ENCODE measurements around the gene GRHL1. TPM values are rescaled to one million over a fixed set of nuclear protein-coding genes. Genes with fewer than 3 reads are reported as not detected.

The GRHL1 gene
- polyA plus RNA-seq, 3 donors = 5.1 to 6.8 (median 6.0) TPM

- DNase-seq = no peak
These were observed 42.1 kb downstream of the GRHL1 start for GRCh38 chr2:9993488-9994165.

DNA sequence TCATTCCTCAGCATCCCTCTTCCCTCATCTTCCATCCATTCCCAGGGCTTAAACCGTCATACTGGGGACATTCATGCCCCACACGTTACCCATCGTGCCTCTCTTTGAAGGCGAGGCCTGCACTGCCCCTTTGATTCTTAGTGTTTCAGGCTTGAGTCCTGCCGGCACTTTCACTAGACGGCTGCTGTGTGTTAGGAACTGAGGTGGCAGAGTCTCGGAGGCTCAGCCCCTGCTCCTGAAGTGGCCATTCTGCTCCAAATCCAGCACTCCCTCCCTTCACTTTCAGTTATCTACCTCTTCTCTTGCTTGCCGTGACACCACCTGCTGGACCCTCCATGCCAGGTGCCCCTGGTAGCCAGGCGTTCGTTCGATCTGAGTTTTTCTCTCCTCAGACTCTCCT is 43.0 kb downstream of the GRHL1 start:
- no peak for DNase-seq

DNA sequence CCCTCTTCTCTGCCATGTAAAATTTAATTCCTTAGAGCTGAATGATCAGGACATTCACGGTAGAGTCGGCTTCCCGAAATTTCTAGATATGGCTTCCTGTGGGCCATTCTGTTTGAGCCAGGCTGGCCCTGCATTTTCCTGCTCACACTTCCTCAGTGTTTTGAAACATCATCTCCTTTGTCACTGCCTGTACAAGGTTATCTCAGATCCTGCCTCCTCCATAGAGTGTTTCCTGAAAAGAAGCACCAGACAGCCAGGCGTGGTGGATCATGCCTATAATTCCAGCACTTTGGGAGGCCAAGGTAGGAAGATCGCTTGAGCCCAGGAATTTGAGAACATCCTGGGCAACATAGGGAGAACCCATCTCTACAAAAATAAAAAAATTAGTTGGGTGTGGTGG is 43.6 kb downstream of the GRHL1 start:
- no peak for DNase-seq

DNA sequence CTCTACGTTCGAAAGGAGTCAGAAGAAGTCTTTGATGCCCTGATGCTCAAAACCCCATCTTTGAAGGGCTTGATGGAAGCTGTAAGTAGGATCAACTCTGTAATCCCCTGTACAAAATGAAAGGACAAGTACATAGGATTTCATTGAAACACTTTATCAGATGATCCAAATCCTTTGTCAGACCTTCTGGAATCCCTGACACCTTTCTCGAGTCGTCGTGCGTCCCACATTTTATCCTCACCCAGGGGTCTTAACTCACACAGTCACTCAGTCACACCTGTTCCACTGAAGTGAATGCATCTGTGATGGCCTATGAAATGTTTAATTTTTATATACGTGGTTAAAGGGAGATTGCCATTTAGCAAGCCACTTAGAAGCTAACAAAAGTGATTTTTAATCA is 44.8 kb downstream of the GRHL1 start:
- DNase-seq = no peak

DNA sequence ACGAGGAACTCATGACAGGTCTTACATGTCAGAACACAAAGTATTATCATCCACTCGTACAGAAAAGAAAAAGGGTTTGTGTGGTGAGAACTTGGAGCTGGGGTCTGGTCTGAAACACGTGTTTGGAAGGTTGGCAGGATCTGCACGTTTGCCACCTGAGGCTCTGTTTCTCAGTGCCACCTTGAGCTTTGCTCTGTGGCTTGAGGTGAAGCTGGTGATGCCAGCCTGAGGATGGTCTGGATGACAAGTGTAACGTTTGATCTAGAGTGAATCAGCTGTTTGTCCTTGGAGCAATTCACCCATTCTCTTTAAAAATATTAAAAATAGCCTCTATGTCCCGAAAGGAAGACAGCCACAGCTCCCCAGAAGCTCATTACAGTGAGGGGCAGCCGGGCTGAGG is 46.4 kb downstream of the GRHL1 start:
- DNase-seq = no peak

- no peak for DNase-seq
These were observed 47.6 kb downstream of the GRHL1 start for GRCh38 chr2:9998916-9999654.

- DNase-seq = no peak
These were observed 48.2 kb downstream of the GRHL1 start for GRCh38 chr2:9999693-10000092.

DNA sequence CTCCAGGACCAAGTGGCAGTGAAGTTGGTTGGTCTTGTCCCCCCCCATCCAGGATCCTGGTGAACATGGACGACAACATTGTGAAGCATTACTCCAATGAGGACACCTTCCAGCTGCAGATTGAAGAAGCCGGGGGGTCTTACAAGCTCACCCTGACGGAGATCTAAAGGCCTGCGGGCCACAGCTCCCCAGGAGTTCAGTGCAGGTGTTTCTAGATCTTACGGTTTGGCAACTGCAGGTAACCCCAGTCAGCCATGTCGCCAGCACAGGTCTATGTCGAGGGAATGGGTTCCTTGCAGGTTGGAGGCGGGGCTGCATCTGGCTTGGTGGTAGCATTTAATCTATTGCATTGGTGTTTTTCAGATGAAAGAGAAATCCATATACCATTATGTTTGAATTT is 49.0 kb downstream of the GRHL1 start:
- no peak for DNase-seq

DNA sequence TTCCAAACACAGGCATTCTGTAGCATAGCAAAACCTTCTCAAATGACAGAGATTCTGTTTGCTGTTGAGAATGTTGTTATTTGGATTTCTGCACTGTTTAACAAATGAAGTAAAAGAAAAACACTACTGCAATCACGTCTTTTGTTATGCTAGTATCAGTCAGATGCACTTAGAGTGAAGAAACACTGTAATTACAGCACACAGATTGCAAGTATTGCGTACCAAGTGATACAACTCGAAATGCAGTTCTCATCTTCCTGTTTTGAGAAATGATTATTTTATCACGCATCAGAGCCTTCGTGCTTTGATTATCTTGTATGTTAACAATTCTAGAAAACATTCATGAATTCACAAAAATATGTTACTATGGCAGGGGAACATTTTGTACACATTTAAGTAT is 50.1 kb downstream of the GRHL1 start:
- DNase-seq = no peak

GRCh38 chr2:10002109-10002508 is 50.6 kb downstream of the GRHL1 start:
- DNase-seq = no peak

GRCh38 chr2:10002681-10003080 is 51.2 kb downstream of the GRHL1 start:
- DNase-seq = no peak

DNA sequence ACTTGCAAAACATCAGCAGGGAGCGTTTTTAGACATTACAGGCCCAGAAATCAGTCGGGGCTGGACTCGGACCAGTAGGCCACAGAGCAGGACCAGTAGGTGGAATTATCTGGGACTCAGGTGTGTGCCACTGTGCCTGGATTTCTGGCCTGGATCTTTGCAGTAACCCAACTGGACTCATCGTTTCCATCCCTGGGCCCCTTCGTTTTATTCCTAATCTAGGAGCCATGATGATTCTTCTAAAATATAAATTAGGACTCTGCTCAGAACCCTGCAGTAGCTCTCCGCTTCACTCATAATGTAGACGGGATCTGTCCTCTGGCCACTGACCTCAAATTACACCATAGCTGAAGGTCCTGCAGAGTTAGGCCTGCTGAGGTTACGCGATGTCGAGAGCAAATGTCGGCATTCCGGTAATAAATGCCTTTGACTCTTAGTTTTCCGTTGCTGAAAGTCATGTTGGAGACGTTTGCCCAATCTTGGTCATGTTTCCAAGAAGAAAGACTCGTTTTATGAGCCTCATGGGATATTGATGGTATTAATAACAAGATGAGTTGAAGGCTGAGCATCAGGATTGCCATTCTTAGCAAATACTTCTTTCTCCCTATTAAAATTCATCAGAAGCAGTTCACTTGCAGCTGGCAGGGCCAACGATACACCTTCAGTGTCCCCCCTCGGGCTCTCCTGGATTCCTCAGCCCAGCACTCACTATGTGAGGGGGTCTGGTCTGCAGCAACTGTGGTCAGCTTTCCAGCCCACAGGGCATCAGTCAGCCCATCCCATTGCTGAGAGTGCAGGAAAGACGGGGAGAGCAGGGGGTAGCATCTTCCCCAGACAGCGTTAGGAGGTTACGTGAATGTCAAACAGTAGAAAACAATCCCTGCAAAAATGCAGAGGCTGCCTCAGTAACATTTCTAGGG is 52.0 kb downstream of the GRHL1 start:
- DNase-seq = no peak

GRCh38 chr2:10004401-10004800 is 52.9 kb downstream of the GRHL1 start:
- DNase-seq = no peak

DNA sequence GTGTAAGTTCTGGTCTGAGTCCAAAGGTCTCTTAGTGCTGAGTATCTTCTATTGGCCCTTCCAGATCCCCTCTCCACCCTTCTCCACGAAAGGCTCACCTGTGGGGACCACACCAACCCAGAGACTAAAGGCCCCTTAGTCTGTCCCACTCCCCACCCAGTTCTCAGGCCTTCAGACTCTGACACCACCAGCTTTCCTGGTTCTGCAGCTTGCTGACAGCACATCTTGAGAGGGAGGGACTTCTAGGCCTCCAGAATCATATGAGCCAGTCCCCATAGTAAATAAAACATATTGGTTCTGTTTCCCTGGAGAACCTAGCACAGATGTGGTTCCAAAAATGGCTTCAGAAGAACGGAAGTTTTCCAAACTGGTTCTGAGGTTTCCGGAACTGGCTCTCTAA is 53.3 kb downstream of the GRHL1 start:
- no peak for DNase-seq

DNA sequence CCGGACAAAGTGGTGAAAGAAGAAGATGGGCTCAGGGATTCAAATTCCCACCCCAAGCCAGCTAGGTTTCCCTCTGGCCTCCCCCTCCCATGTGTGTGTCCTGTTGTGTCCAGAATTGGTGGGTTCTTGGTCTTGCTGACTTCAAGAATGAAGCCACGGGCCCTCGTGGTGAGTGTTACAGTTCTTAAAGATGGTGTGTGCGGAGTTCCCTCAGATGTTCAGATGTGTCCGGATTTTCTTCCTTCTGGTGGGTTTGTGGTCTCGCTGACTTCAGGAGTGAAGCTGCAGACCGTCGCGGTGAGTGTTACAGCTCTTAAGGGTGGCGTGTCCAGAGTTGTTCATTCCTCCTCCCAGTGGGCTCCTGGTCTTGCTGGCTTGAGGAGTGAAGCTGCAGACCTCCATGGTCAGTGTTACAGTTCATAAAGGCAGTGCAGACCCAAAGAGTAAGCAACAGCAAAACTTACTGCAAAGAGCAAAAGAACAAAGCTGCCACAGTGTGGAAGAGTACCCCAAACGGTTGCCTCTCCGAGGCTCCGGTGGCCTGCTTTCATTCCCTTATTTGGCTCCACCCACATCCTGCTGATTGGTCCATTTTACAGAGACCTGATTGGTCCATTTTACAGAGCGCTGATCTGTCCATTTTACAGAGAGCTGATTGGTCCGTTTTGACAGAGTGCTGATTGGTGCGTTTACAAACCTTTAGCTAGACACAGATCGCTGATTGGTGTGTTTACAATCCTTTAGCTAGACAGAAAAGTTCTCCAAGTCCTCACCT is 54.2 kb downstream of the GRHL1 start:
- DNase-seq = no peak

DNA sequence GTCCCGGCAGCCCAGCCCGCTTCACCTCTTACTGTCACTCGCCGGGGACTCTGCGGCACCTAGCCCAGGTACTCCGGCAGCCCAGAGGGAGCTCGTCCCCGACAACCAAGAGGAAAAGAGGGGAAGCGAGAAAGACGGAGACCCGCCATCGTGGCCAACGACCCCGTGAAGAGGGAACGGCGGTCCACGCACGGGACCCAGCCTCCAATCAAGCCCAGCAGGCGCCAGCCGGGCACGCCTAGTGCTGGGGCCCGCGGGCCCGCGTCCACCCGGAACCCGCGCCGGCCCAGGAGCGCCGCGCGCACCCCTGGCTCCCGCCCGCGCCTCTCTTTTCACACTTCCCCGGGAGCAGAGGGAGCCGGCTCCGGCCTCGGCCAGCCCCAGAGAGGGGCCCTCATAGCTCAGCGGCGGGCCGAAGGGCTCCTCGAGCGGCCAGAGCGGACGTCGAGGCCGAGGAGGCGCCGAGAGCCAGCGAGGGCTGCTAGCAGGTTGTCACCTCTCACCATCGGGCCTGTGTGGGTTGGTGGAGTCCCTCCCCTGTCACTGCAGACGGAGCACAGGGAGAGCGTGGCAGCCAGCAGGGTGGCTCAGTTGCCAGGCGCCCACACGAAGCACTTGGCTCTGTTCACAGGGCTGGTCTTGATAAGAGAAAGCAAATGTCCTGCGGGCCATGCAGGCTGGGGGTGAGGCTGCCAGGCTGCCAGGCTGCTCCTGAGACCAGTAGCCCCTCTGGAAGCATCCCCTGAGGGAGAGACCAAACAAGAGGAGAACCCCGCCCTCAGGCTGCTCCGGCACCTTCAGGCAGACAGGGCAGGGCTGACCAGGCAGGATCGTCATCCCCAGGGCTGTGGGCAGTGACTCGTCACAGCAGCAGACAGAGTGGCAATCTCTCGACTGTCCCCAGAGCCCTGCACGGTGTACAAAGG is 55.0 kb downstream of the GRHL1 start:
- no peak for DNase-seq

- no peak for DNase-seq
These were observed 55.9 kb downstream of the GRHL1 start for GRCh38 chr2:10007435-10007834.

GRCh38 chr2:10007921-10008808 is 56.7 kb downstream of the GRHL1 start:
- no peak for DNase-seq

- DNase-seq = no peak
These were observed 57.3 kb downstream of the GRHL1 start for GRCh38 chr2:10008809-10009176.
